DMS53 treated with DMSO at 0.1 percent for 48 hours (cell line): ENCODE data around the gene DNASE2.

ENCODE experiments used
- DNase-seq: peaks from one replicate; lab custom pipeline; 2025; ENCODE audit not compliant: unreplicated experiment; lab: John Stamatoyannopoulos, UW

Gene DNASE2

DNA sequence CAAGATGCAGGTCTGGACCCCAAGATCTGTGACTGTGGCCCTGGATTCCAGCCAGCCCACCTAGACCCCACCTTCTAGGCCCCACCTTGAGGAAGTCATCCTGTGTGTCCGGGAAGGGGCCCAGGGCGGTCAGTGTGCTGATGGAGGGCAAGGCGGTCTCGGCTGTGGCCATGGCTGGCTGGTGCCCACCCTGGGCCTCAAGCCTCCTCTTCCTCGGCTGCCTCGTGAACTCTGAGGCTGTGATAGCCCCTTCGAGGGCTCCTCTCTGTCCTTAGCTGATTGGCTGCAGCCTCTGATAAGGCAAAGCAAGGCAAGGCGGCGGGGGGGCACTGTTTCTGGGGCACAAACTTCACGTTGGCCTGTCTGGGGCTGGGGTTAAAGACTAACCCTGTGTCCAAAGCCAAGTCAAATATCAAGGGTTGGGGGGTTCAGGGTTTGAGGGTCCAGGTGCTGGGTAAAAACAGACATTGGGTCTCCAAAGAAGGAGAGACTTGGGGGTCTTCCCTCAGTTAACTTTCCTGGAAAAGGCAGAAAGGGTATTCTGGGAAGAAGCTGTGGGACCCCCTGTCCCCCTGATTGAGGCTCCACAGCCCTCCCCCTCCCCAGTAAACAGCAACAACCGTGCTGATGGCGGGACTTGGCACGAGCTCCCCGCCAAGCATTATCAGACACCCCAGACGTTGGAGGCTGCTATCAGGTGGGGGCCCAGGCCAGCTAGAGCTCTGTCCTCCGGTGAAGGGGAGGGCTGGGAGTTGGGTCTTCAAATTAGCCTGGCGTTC is 5.9 kb upstream of the DNASE2 start, which contains the start of gene KLF1:
Gene KLF1 (minus strand): TSS at position 233 of the 779 bp plus-strand sequence. CDS start 61 bp downstream, at position 172.
- no peak for DNase-seq

GRCh38 chr19:12886651-12886968 is 5.4 kb upstream of the DNASE2 start:
- DNase-seq, result no peak

DNA sequence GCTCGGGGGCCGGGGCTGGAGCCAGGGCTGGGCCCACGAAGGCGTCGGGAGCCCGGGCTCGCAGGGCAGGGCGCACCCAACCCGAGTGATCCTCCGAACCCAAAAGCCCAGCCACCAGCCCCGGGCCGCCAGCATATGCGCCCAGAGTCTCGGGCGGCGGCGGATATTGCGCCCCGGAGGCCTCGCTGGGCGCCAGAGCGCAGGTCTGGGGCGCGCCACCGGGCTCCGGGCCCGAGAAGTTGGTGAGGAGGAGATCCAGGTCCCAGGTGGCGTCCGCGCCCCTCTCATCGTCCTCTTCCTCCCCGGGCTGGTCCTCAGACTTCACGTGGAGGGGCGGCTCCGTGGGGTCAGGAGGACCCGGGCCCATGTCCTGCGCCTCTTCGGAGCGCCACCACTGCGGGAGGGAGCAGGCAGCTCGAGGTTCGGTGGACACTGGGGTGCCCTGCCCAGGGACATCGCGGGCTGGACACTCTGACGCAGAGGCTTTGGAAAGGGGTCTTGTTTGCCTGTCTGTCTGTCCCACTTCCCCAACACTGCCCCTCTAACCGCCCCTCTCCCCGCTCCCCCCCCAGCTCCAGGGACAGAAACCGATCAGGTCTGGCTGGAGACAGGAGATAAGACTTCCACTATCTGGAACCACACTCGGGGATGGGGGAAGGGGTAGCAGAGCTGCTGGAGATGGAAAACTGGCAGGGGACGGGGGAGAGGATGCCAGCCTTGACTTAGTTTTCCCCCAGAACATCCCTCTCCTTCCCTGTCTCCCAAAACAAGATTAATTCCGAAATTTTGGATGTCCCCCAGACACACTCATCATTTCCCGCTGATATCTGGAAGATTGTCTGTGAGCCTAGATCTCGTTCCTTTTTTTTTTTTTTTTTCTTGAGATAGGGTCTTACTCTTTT is 4.8 kb upstream of the DNASE2 start:
- no peak for DNase-seq

- DNase-seq, result peak; percentile 85
These were observed 3.9 kb upstream of the DNASE2 start for GRCh38 chr19:12884926-12885748.

DNA sequence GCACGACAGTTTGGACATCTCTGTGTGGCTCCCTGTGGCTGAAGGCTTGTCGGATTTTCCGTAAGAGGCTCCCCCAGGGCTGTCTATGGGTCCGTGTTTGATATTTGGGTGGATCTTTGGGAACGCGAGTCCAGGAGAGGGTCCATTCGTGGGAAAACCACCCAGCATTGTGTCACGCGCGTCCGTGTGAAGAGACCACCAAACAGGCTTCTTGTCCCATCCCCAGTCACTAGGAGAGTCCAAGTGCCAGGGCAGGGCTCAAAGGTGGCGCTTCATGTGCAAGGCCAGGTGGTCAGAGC is 3.3 kb upstream of the DNASE2 start:
- no peak for DNase-seq

- DNase-seq, result no peak
These were observed 3.0 kb upstream of the DNASE2 start for GRCh38 chr19:12884202-12884601.

GRCh38 chr19:12882589-12882988 is 1.3 kb upstream of the DNASE2 start:
- DNase-seq, result no peak

DNA sequence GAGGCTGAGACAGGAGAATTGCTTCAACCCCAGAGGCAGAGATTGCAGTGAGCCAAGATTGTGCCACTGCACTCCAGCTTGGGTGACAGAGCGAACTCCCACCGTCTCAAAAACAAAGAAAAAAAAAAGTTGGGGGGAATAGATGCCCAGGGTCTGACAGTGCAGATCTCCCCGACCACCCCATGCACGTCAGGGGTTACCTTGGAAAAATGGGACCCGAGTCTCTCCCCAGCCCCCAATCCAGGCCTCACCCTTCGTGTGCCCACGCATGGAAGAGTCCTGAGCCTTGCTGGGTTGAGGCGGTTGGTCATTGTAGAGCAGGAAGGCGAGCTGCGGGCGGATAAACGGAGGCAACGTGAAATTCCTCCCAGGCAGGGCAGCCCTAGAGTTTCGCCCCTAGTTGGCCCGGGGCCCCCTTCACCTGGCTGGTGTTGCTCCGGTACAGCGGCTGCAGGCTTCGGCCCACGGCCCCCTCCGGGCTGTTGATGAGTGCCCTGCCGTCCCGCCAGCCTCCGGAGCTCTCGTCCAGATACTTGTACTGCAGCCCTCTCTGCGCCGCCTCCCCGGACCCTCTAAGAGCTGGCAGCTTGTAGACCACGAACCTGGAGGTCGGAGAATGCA is 588 bp downstream of the DNASE2 start:
- no peak for DNase-seq

GRCh38 chr19:12875086-12875485 is 6.2 kb downstream of the DNASE2 start:
- DNase-seq, result no peak

GRCh38 chr19:12873891-12874745 is 7.1 kb downstream of the DNASE2 start:
- DNase-seq, result no peak

GRCh38 chr19:12872941-12873890 is 8.0 kb downstream of the DNASE2 start:
- DNase-seq, result peak; percentile 88

- no peak for DNase-seq
These were observed 9.0 kb downstream of the DNASE2 start for GRCh38 chr19:12872255-12872654.

DNA sequence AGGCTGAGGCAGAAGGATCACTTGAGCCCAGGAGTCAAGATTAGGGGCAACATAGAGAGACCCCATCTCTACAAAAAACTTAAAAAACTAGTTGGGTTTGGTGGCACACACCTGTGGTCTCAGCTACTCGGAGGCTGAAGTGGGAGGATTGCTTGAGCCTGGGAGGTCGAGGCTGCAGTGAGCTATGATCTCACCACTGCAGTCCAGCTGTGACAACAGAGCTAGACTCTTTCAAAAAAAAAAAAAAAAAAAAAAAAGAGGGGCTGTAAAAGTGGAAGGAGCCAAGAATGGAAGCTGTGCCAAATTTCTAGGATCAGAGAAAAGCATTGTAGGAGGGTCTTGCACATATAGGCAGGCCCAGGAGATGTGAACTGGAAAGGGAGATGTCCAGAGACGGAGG is 9.6 kb downstream of the DNASE2 start:
- no peak for DNase-seq

DNA sequence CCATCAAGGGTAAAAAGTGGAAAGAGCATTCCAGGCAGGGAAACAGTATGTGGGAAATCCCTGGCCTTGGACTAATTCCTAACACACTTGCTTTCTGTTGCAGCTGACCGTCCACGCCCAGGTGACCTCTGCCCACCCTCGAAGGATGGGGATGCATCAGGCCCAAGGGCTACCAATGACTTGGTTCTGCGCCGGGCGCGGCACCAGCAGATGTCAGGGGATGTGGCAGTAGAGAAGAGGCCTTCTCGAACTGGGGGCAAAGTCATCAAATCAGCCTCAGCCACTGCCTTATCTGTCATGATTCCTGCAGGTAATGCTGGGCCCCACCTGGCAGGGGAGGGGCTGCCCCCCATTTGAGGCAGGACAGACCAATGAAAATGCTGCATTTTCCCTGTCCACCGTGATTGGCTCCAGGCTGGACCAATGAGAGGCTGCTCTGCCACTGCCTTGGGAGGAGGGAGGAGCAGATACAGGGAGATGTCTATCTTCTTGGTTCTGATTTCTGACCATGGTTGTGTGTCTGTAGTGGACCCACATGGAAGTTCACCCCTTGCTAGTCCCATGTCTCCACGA is 12.6 kb downstream of the DNASE2 start:
- no peak for DNase-seq

DNA sequence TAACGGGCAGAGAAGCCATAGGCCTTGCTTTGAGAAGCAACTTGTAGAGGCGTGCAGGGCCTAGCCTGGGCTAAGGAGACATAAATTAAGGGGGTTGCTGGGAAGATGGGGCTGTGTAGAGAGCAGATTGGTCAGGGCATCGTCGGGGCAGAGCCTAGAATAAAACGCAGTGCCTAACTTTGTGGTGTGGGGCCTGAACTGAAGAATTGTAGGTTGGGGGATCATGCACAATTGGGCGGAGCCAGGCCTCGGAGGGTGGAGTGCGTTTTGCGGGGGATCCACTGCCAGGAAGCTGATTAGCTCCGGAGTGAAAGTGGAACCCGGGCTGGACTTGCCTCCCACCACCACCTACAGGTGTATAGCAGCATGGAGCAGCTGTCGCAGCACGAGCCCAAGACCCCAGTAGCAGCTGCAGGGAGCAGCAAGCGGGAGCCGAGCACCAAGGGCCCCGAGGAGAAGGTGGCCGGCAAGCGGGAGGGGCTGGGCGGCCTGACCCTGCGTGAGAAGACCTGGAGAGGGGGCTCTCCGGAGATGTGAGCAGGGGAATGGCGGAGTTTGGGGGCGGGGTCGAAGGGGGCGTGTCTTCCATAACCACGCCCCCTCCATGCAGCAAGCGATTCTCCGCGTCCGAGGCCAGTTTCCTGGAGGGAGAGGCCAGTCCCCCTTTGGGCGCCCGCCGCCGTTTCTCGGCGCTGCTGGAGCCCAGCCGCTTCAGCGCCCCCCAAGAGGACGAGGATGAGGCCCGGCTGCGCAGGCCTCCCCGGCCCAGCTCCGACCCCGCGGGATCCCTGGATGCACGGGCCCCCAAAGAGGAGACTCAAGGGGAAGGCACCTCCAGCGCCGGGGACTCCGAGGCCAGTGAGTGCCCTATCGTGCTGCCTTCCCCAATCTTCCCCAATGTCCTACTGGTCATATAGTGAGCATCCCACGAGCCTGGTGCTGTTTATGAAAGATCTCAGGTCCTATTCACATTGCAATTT is 13.8 kb downstream of the DNASE2 start:
- DNase-seq, result no peak

DNA sequence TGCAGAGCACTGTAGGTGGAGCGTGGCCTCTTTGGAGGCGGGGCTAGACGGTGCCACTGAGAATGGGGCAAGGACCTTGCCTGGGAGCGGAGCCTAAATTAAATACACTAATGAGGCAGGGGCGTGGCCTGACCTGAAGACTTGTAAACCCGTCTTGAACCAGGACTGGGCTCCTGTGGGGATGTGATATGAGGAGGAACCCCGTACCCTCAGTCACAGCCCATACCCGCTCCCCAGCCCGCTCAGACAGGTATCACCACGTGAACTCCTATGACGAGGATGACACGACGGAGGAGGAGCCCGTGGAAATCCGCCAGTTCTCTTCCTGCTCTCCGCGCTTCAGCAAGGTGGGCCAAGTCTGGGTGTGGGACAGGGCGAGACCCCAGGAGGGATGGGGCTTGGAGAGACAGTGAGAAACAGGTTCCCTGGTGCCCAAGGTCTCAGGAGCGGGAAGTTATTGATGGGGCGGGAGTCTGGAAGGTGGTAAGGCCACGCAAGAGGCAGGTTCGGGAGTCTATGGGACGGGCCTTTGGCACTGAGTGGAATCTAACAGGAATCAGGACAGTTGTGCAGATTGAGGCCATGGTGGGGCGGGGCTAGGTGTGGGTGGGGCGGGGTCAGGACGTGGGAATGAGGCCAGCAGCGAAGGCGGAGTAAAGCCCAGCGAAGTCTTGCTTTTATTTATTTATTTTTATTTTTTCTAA is 14.7 kb downstream of the DNASE2 start:
- DNase-seq, result no peak
